Neural cell (in vitro differentiated cells): ENCODE measurements around the gene GTF3C2. TPM values are rescaled to one million over a fixed set of nuclear protein-coding genes. Genes with fewer than 3 reads are reported as not detected.
A peak's percentile ranks its signal among the peaks of the same experiment; 100 is the strongest.

Experiments used
- H2AFZ ChIP-seq: fragments of 200-600, 300-800 bp; sonication (generic), shearing (Covaris generic); 2 replicates; pipeline ENCODE4 v1.6.0; 2014; ENCODE audit warnings: low read depth, mild to moderate bottlenecking, antibody characterized with exemption, low read length, moderate library complexity
- H3F3A ChIP-seq: fragments of 200-600 bp; shearing (Covaris generic); 2 replicates; pipeline ENCODE4 v1.6.1; 2016; ENCODE audit warnings: mild to moderate bottlenecking, moderate library complexity, mixed read lengths, antibody characterized with exemption, low read length; ENCODE audit not compliant: insufficient read depth, poor library complexity, severe bottlenecking
- H3K27ac ChIP-seq: fragments of 200-600, 300-800 bp; sonication (generic), shearing (Covaris generic); 2 replicates; pipeline ENCODE4 v1.5.1; 2014; ENCODE audit warnings: mild to moderate bottlenecking, low read length, moderate library complexity
- H3K27me3 ChIP-seq: fragments of 300-800, 200-600 bp; sonication (generic), shearing (Covaris generic); 2 replicates; pipeline ENCODE4 v1.6.0; 2014; ENCODE audit warnings: mild to moderate bottlenecking, low read depth, low read length, moderate library complexity; ENCODE audit not compliant: insufficient read depth
- H3K36me3 ChIP-seq: fragments of 300-800, 200-600 bp; sonication (generic), shearing (Covaris generic); 2 replicates; pipeline ENCODE4 v1.5.1; 2014; ENCODE audit warnings: mild to moderate bottlenecking, antibody characterized with exemption, low read length, moderate library complexity; ENCODE audit not compliant: insufficient read depth
- H3K4me2 ChIP-seq: fragments of 300-800, 200-600 bp; sonication (generic), shearing (Covaris generic); 2 replicates; pipeline ENCODE4 v1.6.0; 2014; ENCODE audit warnings: mild to moderate bottlenecking, low read length
- H3K4me3 ChIP-seq: fragments of 300-800, 200-600 bp; sonication (generic), shearing (Covaris generic); 2 replicates; pipeline ENCODE4 v1.5.1; 2014; ENCODE audit warnings: mild to moderate bottlenecking, low read length, moderate library complexity
- H3K79me2 ChIP-seq: fragments of 200-600 bp; shearing (Covaris generic); replicated peaks from 2 replicates; pipeline ENCODE4 v1.6.0; 2014; ENCODE audit warnings: mild to moderate bottlenecking, low read length, moderate library complexity; ENCODE audit not compliant: insufficient read depth
- H3K9ac ChIP-seq: fragments of 300-800, 200-600 bp; sonication (generic), shearing (Covaris generic); 2 replicates; pipeline ENCODE4 v1.6.1; 2016; ENCODE audit warnings: mild to moderate bottlenecking, low read length, mixed read lengths
- H3K9me2 ChIP-seq: fragments of 200-600 bp; shearing (Covaris generic); 2 replicates; pipeline ENCODE4 v1.6.1; 2016; ENCODE audit warnings: mild to moderate bottlenecking, low read length, mixed read lengths; ENCODE audit not compliant: insufficient read depth
- H3K9me3 ChIP-seq: fragments of 200-600, 300-800 bp; sonication (generic), shearing (Covaris generic); 2 replicates; pipeline ENCODE4 v1.6.1; 2016; ENCODE audit warnings: mild to moderate bottlenecking, mixed run types, low read length, moderate library complexity, mixed read lengths
- H4K20me1 ChIP-seq: fragments of 200-600 bp; shearing (Covaris generic); 2 replicates; pipeline ENCODE4 v1.6.1; 2016; ENCODE audit warnings: mild to moderate bottlenecking, mixed run types; ENCODE audit not compliant: insufficient read depth
- EP300 ChIP-seq: fragments of 450-650 bp; conservative IDR thresholded peaks from 2 replicates; pipeline ENCODE4 v1.6.1; 2014; ENCODE audit warnings: antibody characterized with exemption, mild to moderate bottlenecking, moderate library complexity; ENCODE audit not compliant: poor library complexity, severe bottlenecking
- EZH2 ChIP-seq: fragments of 200-600, 300-800 bp; shearing (Covaris generic), sonication (generic); IDR thresholded peaks from 2 replicates; pipeline ENCODE4 v1.6.1; 2014; ENCODE audit warnings: antibody characterized with exemption, low read length, borderline replicate concordance, mild to moderate bottlenecking; ENCODE audit not compliant: insufficient read depth, poor library complexity, severe bottlenecking
- MXI1 ChIP-seq: fragments of 450-650 bp; conservative IDR thresholded peaks from 2 replicates; pipeline ENCODE4 v1.6.1; 2014; ENCODE audit warnings: antibody characterized with exemption, mild to moderate bottlenecking; ENCODE audit not compliant: poor library complexity, severe bottlenecking
- POLR2AphosphoS5 ChIP-seq: IDR thresholded peaks from 2 replicates; pipeline ENCODE4 v1.6.1; 2012
- RAD21 ChIP-seq: fragments of 450-650 bp; conservative IDR thresholded peaks from 2 replicates; pipeline ENCODE4 v1.6.1; 2014; ENCODE audit warnings: antibody characterized with exemption, mild to moderate bottlenecking, moderate library complexity
- SMC3 ChIP-seq: fragments of 450-650 bp; conservative IDR thresholded peaks from 2 replicates; pipeline ENCODE4 v1.6.1; 2014; ENCODE audit warnings: antibody characterized with exemption, mild to moderate bottlenecking, moderate library complexity; ENCODE audit not compliant: poor library complexity
- TAF1 ChIP-seq: IDR thresholded peaks from 2 replicates; pipeline ENCODE4 v1.6.1; 2012; ENCODE audit warnings: low read depth
- polyA plus RNA-seq: library from polyadenylated mRNA; depleted of rRNA; stranded (reverse); fragments of >200 nt; gene quantifications from 2 replicates; pipeline ENCODE4 v1.2.3, GENCODE V29; 2014
- TF ChIP-seq, protein P1 (sequence below): fragments of 450-650 bp; IDR thresholded peaks from 2 replicates; pipeline ENCODE4 v1.5.1; 2014; ENCODE audit warnings: antibody characterized with exemption, mild to moderate bottlenecking, moderate library complexity; ENCODE audit not compliant: poor library complexity, severe bottlenecking
- TF ChIP-seq, protein P2 (sequence below): IDR thresholded peaks from 2 replicates; pipeline ENCODE4 v1.6.1; 2012; ENCODE audit warnings: borderline replicate concordance

GTF3C2 gene
- polyA plus RNA-seq, 1 donor from 2014 or later: 27.8 TPM

DNA sequence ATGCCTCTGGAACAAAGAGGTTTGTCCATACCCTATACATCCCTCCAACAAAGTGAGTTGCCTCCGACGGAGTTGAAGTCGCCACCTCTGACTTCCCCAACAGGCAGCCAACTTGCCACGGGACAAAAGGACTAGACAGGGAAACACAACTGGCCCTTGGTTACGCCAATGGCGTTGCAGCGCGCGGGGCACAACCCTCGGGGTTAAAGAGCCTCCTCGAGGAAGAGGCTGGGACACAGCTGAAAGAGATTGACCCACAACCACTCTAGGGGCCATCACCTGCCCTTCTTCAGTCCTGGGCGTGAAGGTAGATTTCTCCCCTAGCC is 545 bp downstream of the GTF3C2 start:
- peak overlapping the region; percentile 97 for H3K4me3 ChIP-seq
- H3K27ac ChIP-seq: peak overlapping the region; percentile 91
- TF ChIP-seq MXI1 (no peak), EP300 (no peak), EZH2 (no peak), POLR2AphosphoS5 (no peak)
- TF ChIP-seq, protein P1, sequence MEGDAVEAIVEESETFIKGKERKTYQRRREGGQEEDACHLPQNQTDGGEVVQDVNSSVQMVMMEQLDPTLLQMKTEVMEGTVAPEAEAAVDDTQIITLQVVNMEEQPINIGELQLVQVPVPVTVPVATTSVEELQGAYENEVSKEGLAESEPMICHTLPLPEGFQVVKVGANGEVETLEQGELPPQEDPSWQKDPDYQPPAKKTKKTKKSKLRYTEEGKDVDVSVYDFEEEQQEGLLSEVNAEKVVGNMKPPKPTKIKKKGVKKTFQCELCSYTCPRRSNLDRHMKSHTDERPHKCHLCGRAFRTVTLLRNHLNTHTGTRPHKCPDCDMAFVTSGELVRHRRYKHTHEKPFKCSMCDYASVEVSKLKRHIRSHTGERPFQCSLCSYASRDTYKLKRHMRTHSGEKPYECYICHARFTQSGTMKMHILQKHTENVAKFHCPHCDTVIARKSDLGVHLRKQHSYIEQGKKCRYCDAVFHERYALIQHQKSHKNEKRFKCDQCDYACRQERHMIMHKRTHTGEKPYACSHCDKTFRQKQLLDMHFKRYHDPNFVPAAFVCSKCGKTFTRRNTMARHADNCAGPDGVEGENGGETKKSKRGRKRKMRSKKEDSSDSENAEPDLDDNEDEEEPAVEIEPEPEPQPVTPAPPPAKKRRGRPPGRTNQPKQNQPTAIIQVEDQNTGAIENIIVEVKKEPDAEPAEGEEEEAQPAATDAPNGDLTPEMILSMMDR: no peak
- H3K9me2 ChIP-seq: no peaks in the 10 kb centered on the region
- H3K9ac ChIP-seq: peak overlapping the region; percentile 92
- no peaks in the 10 kb centered on the region for H3F3A ChIP-seq
- no peaks in the 10 kb centered on the region for H3K36me3 ChIP-seq
- H3K79me2 ChIP-seq: peaks cover 41% of the 10 kb centered on the region
- H4K20me1 ChIP-seq: no peaks in the 10 kb centered on the region
- peak overlapping the region; percentile 86 for H3K4me2 ChIP-seq
- H3K9me3 ChIP-seq: no peaks in the 10 kb centered on the region
- H3K27me3 ChIP-seq: no peaks in the 10 kb centered on the region
- peak overlapping the region; percentile 99 for H2AFZ ChIP-seq

DNA sequence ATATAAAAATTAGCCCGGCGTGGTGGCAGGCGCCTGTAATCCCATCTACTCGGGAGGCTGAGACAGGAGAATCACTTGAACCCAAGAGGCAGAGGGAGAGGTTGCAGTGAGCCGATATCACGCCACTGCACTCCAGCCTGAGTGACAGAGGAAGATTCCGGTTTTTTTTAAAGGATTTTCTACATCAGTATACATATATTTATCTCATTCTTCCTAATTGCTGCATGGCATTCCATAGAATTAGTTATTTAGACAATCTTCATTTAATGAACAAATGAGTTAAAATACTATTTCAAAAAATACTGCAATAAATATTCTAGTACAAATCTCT is 2.0 kb downstream of the GTF3C2 start:
- no peak overlapping the region for H2AFZ ChIP-seq
- no peak overlapping the region for H3K4me3 ChIP-seq
- H3K27ac ChIP-seq: no peak overlapping the region
- TF ChIP-seq EP300 (no peak), POLR2AphosphoS5 (no peak), SMC3 (no peak), EZH2 (no peak), TAF1 (no peak), RAD21 (no peak), MXI1 (no peak)
- TF ChIP-seq, protein P2, sequence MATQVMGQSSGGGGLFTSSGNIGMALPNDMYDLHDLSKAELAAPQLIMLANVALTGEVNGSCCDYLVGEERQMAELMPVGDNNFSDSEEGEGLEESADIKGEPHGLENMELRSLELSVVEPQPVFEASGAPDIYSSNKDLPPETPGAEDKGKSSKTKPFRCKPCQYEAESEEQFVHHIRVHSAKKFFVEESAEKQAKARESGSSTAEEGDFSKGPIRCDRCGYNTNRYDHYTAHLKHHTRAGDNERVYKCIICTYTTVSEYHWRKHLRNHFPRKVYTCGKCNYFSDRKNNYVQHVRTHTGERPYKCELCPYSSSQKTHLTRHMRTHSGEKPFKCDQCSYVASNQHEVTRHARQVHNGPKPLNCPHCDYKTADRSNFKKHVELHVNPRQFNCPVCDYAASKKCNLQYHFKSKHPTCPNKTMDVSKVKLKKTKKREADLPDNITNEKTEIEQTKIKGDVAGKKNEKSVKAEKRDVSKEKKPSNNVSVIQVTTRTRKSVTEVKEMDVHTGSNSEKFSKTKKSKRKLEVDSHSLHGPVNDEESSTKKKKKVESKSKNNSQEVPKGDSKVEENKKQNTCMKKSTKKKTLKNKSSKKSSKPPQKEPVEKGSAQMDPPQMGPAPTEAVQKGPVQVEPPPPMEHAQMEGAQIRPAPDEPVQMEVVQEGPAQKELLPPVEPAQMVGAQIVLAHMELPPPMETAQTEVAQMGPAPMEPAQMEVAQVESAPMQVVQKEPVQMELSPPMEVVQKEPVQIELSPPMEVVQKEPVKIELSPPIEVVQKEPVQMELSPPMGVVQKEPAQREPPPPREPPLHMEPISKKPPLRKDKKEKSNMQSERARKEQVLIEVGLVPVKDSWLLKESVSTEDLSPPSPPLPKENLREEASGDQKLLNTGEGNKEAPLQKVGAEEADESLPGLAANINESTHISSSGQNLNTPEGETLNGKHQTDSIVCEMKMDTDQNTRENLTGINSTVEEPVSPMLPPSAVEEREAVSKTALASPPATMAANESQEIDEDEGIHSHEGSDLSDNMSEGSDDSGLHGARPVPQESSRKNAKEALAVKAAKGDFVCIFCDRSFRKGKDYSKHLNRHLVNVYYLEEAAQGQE: no peak
- TF ChIP-seq, protein P1: no peak
- no peaks in the 10 kb centered on the region for H3K9me2 ChIP-seq
- H3K79me2 ChIP-seq: peaks cover 46% of the 10 kb centered on the region
- no peaks in the 10 kb centered on the region for H3K36me3 ChIP-seq
- no peaks in the 10 kb centered on the region for H3K9me3 ChIP-seq
- no peak overlapping the region for H3K4me2 ChIP-seq
- no peaks in the 10 kb centered on the region for H3F3A ChIP-seq
- no peaks in the 10 kb centered on the region for H3K27me3 ChIP-seq
- no peak overlapping the region for H3K9ac ChIP-seq
- H4K20me1 ChIP-seq: no peaks in the 10 kb centered on the region
